GM18508 (cell line): Measurements from ENCODE around the gene THAP10.
"Not testable (repeated sequence)": the region's sequence is repeated elsewhere in the genome, so short reads cannot be mapped to it uniquely, and the experiment has no call there.

Experiments used
- ATAC-seq: cut with Tn5 transposase; IDR thresholded peaks from one replicate; pipeline ENCODE4 v1.9.1; 2021; ENCODE audit warnings: moderate number of reproducible peaks; ENCODE audit not compliant: insufficient read depth, unreplicated experiment

THAP10 gene

DNA sequence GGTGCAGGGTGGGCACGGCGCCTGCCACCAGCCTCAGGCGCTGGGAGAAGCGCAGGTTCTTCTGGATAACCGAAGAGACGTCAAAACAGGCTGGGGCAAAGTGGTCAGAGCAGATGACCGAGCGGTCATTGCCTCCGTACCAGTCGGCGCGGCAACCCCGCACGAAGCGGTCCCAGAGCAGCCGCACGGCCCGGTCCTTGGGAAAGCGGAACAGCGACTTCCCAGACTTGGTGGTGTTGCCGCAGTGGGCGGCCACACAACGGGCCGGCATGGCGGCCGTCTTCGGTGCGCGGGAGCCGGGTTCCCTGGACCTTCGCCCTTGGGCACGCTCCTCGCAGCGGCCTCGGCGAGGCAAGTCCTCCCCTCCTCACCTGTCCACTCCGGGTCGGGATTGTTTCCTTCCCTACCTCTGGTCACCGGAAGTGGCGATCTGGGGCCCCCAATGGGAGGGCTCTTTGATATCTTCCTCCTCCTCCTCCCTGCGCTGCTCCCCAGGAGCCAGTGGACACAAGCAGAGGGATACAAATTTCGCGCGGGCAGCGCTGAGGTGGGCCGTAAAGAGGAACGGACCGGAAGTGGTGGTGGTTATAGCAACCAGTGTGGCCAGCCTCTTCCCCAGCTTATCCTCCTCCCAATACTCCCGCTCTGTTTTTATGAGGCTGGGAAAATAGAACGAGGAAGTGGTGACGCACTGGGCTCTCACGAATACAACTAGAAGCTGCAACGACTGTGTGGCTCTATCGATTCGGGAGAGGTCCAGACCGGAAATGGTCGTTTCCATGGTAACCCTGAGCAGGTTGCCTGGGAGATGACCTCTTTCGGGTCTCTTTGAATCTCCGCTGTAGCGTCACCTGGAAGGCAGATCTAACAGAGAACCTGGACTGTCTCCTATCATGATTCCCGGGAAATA lies at the start of gene THAP10, which contains the start of gene LRRC49:
TSS of gene THAP10 (minus strand) at position 432 of the 910 bp plus-strand sequence. CDS start at position 271, 161 bp downstream.
TSS of gene LRRC49 (plus strand) at position 825 of the 910 bp plus-strand sequence. CDS start at position 894, 69 bp downstream.
- no peak for ATAC-seq

DNA sequence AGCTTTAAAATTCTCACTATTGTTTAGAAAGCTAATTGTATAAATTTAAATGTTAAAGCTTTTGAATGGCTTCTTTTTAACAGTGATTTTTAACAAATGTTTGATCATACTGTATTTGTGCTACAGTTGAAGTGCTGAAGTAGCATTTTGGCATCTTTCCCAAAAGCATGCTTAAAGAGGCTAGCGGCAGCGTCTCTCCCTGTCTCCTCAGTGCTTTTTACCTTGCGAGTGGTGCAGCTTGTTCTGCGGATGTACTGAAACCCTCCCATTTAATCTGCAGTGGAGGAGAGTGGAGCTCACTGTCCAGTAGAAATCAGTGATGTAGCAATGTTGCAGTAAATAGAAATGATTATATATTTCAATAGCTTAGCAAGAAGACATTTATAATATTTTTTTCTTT lies 44.1 kb upstream of the THAP10 start:
- no peak for ATAC-seq

DNA sequence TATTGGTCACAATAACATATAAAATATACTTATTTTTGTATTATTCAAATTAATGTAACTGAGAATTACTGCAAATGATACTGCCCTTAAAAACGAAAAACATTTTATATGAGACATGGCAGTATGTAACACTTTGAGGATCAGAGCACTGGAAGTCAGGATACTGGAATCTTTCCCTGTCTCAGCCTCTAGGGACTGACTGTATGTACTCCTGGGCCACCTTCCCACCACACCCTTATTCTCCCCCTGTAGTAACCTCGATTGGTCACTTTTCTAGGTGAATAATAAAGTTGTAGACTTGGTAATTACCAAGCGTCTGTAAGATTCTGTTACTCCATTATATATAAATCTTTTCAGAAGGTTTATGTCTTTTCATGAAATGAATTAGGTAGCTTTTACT lies 43.4 kb upstream of the THAP10 start:
- ATAC-seq = no peak

DNA sequence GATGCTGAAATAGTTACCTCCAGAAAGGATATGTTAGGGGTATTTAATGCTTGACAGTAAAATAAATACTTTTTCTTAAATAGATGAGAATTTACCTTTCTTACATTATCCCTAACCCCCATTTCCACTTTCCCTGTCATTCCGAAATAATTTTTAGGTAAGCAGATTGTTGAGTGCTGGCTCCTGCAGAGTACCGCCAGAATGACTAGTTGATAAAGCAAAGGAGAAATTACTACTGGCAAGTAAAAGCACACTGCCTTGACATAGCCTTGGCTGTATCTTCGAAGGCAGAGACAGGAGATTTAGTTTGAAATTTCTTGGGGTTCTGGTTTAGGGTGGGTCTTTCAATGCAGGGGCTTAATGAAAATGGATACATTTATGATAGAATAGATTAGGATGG lies 41.2 kb upstream of the THAP10 start:
- no peak for ATAC-seq

DNA sequence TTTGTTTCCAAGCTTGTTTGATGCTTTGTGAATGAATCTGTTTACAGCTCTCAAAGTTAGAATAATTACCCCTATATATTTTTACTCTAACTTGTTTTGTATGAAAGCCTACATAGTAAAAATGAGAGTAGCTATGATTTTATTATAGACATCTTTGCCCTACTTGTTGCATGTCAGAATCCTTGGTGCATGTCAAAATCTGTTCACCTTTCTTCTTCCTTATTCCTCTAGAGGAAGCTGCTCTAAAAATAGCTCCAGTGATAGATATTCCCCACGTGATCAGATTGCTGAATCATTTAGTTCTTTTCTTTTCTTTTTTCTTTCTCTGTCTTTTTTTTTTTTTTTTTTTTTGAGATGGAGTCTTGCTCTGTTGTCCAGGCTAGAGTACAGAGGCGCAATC lies 40.2 kb upstream of the THAP10 start:
- ATAC-seq = no peak

DNA sequence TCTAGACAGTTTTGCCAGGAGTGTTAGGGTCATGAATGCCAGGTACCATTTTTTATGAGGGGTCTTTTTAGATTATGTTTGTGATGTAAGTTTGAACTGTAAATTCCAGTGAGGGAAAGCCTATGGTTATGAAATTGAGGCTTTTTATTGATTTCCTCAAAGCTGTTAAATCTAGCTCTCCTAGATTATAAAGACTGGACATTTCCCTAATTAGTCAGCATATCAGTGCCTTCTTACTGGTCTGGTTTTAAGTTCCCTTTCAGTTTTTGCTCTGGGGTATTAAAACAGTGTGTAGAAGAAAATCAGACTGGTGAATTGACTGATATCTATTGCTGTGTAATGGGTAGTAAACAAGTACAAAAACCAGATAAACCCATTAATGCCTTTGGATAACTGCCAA lies 39.6 kb upstream of the THAP10 start:
- ATAC-seq = no peak

DNA sequence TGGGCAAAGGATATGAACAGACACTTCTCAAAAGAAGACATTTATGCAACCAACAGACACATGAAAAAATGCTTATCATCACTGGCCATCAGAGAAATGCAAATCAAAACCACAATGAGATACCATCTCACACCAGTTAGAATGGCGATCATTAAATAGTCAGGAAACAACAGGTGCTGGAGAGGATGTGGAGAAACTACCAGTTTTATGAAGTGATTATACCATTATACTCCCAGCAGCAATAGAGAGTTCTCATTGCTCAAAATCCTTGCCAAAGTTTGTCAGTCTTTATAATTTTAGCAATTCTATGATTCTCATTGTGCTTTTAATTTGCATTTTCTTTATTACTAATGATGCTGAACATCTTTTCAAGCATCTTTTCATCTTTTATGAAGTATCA lies 34.7 kb upstream of the THAP10 start:
- not testable (repeated sequence) for ATAC-seq

DNA sequence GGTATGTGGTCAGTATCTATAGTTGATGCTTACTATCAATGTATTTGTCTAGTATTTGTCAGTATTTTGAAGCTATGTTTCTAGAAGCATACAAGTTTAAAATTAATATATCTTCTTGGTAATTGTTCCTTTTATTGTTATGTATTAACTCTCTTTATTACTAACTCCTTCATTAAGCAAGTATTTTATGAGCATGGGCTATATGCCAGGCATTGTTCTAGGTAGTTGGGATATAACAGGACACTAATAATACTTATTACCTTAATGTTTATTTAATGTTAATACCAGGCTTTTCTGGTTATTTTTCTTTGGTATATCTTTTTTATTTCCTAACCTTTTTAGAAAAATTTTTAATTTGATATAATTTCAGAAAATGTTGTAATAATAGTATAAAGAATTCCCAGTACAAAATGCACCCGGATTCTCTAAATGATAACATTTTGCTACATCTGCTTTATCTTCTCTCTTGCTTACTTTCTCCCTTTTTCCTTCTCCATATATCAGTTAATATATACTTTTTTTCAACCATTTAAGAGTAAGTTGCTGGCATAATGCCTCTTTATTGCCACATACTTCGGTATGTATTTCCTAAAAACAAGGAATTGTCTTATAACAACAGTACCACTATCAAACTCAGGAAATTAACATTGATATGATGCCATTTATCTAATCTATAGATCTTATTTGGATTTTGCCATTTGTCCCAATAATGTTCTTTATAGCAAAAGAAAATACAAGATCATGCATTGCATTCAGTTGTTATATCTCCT lies 31.3 kb upstream of the THAP10 start:
- no peak for ATAC-seq

DNA sequence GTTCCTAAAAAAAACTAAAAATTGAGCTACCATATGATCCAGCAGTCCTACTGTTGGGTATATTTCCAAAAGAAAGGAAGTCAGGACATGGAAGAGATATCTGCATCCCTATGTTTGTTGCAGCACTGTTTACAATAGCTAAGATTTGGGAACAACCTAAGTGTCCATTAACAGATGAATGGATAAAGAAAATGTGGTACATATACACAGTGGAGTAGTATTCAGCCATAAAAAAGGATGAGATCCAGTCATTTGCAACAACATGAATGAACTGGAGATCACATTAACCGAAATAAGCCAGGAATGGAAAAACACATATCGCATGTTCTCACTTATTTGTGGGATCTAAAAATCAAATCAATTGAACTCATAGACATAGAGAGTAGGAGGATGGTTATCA lies 29.9 kb upstream of the THAP10 start:
- no peak for ATAC-seq

DNA sequence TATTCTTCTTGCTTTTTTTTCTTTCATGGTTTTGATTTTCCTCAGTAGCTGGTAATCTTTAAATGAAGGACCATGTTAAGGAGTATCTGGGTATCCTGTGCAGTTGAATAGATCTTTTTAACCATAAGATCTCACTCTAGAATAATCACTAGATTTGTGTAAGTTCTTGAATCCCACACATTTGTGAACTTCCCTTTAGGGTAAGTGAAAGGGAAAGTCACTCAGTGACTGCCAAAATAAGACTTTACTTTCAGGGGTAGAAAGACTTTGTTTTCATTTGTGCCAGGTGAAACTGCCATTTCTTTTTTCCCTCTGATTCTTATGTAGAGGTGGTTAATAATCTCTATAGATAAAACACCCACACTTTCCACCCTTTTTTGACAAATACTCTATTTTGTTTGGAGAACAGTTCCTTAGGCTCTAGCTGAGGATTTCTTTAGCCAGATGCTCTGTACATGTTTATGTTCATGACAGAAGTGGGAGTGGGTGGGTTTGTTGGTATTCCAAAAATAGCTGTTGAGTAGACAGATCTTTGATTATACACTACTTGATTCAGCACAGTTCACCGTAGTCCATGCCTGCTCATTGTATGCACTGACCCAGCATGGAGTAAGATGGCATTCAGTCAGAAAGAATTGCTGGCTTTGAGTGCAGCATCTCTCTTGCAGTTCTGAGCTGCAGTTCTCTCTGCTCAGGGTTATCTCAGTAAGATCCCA lies 28.9 kb upstream of the THAP10 start:
- no peak for ATAC-seq

DNA sequence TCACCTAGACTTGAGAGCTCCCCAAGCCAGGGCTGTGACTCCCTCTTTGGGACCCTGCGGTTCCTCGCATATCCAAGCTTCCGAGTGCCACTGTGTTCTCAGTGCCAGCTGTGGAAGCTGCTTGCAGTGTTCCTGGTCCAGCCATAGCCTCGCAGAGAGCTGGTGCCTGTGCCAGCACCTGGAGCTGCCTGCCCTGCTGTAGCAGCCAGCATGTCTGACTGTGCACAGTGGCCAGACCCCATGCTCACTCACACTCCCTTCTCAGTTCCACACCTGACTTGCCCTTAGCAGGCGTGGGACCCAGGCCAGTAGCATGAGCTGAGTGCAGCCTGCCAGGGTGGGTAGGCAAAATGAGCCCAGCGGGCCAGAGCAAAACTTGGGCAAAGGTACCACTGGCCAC lies 25.7 kb upstream of the THAP10 start:
- no peak for ATAC-seq

DNA sequence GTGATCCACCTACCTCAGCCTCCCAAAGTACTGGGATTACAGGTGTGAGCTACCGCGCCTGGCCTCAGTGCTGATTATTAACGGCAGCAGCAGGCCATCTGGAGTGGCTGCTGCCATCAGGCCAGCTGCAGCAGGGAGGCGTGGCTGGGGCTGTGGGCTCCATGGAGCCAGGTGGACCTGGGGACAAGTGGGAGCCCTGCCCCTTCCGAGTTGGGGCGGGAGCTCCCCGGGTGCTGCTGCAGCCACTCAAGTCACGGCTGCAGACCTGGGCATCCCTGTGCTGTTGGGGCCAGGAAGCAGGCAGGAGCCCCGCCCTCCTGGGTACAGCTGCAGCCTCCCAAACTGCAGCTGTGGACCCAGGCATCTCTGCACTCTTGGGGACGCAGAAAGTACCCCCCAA lies 24.3 kb upstream of the THAP10 start:
- no peak for ATAC-seq

DNA sequence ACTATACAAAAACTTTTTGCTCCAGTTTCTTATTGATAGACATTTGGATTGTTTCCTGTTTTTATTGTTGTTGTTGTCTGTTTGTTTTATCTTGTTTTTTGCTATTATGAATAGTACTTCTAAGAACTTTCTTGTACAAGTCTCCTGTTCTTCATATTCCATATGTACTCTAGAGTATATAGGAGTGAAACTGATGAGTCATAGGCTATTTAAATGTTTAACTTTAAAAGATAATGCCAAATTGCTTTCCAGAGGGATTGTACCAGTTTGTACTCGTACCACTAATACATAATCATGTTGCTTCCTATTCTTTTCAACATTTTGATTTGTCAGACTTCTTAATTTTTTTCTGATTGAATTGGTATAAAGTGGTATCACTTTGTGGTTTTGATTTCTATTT lies 20.0 kb upstream of the THAP10 start:
- no peak for ATAC-seq

DNA sequence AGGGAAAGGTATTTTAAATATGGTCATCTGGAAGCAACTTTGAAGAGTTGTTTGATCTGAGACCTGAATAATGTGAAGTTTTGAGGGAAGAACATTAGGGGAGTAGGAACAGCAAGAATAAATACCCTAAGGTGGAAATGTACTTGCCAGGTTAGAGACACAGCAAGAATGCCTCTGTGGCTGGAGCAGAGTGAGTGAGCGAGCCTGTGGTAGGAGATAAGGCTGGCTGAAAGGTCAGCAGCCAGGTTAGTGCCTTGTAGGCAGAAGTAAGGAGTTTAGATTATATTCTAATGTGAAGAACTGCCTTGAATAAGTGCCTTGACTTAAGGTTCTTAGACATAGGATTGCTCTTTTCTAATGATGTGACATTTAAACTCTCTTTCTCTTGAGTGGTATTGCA lies 18.7 kb upstream of the THAP10 start:
- ATAC-seq = no peak

DNA sequence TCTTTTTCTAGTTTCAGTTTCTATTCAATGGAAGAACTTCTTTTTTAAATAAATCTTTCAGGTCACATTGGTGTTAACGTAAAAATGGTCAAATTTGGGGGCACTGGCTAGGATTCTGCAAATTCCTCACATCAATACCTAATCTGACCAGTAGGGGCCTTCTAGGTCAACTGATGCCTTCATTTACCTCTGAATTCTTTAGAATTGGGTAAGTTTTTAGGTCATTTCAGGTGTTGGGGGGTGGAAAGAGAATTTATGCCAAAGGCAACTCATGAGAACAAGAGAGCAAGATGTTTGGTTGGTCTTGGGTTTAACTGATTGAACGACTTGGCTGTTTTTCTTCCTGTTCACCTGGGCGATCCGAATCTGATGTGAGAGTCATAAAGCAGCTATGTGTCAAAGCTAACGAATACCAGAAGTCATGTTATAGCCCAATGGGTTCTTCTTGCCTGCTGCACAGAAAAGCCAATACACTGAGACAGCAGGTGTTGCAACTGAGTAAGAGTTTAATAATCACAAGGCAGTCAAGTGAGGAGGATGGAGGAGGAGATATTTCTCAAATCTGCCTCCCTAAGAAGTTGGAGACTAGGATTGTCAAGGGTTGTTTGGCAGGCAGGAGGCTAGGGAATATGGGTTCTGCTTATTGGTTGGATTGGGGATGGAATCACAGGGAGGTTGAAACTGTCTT lies 15.7 kb upstream of the THAP10 start:
- no peak for ATAC-seq

DNA sequence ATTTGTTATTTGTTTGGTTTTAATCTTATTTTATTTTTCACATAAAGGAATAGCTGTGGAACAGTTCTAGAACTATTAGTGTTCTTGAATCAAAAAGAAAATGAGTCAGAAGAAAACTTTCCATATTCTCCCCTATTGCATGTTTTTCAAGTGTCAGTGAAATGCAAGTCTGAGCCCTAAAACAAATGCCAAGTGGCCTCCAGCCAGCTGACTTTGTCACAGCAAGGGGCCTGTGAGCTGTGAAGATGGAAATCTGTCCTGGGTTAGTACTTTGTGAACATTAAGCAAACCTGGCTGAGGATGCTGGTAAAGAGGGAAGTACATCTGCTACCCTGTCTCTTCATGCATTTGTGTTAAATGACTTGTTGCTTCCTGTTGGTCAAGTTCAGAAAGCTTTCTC lies 14.6 kb upstream of the THAP10 start:
- no peak for ATAC-seq

DNA sequence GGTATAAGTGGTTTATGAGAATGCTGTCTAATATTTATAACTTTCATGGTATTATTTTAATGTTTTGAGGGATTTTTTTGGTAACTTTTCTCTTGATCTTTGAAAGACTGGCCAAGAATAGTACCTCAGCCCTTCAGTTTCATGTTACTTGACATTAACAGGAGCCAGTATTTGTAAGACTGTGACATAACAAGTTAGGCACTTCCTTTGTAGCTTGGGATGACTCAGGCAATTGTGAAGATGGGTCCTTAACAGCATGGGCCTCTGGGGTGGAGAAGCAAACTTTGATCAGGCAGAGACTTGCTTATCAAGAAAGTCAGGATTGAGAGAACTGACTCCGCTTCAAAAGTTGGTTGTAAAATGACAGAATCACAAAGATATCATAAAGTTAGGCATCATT lies 9.9 kb upstream of the THAP10 start:
- no peak for ATAC-seq

DNA sequence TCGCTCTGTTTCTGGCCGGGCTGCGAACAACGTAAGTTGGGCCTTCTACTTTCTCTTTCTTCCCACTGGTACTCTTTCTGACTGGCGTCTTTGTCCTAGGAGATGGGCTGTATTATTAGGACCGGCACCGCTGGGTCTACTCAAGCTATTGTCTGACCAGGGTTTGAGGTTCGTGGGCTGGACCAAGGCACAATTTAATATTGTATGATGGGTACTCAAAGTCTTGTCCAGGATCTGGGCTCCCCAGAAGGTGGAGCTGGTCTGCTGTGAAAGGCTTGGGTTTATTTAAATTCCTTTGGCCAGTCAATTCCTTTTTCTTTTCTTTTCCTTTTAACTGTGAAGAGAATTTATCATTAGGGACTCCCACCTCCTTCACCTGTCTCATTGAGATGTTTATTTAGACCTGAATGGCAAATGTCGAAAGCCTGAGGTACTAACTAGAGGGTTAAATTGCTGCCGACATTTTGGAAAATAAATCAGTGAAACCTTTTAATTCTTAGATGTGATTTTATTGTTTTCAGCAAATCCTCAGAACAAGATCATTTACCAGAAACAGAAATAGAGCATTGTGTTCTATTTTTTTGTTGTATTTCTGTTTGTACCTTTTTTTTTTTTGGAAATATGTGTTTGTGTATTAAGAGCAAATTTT lies 803 bp upstream of the THAP10 start:
- no peak for ATAC-seq

DNA sequence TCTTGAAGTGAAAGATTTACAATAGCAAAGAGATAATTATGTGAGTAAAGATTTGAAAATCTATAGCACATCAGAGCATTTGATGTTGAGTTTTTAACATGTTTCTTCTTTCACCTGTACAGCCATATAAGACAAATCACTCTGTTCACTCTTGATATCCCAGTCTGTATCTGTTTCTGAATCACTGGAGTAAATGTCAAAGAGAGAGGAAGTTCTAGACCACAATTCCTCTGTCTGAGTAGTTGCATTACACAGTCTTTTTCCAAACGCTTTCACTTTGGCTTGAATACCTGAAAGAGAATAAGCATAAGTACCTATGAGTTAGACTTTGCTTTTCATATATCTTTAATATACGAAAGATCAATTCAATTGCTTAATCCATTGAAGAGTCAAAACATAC lies 9.9 kb downstream of the THAP10 start:
- no peak for ATAC-seq

DNA sequence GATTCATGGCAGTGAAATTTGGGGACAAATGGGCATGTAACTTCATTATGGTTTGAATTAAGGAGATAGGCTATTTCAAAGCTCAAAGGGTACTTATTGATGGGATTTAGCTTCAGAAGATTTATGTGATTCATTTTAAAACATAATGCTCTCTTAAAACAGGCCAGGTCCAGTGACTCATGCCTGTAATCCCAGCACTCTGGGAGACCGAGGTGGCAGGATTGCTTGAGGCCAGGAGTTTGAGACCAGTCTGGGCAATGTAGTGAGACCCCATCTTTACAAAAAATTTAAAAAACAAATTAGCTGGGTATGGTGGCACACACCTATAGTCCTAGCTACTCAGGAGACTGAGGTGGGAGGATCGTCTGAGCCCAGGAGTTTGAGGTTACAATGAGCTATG lies 11.5 kb downstream of the THAP10 start:
- no peak for ATAC-seq
